ENCODE results near the gene PBLD.

Gene PBLD

GRCh38 chr10:68239596-68240150, 93.1 kb downstream of the PBLD start:
- Histone ChIP-seq H3K9me3 (ENCODE audit: insufficient read depth, low read depth, low read length) (no peaks in the 10 kb centered on the region), H3K36me3 (ENCODE audit: insufficient read depth, low read depth, low read length) (no peaks in the 10 kb centered on the region), H3K27ac (ENCODE audit: low read length) (no peak overlapping the region), H3K4me1 (ENCODE audit: insufficient read depth, low read length) (no peaks in the 10 kb centered on the region), H3K9ac (ENCODE audit: low read depth, low read length) (no peak overlapping the region), H3K27me3 (ENCODE audit: insufficient read depth, low read length) (no peaks in the 10 kb centered on the region), H3K4me3 (ENCODE audit: low read length) (no peak overlapping the region)

- Histone ChIP-seq H3K27me3 (ENCODE audit: insufficient read depth, low read length) (peaks cover under 1% of the 10 kb centered on the region; the same call in 1 of the 2 replicates), H3K4me1 (ENCODE audit: insufficient read depth, low read length) (no peaks in the 10 kb centered on the region), H3K9me3 (ENCODE audit: insufficient read depth, low read depth, low read length) (no peaks in the 10 kb centered on the region), H3K27ac (ENCODE audit: low read length) (no peak overlapping the region), H3K9ac (ENCODE audit: low read depth, low read length) (no peak overlapping the region), H3K36me3 (ENCODE audit: insufficient read depth, low read depth, low read length) (no peaks in the 10 kb centered on the region), H3K4me3 (ENCODE audit: low read length) (no peak overlapping the region)
These were observed 93.7 kb downstream of the PBLD start for GRCh38 chr10:68239069-68239468.

- no peaks in the 10 kb centered on the region for H3K9me3 ChIP-seq (ENCODE audit: insufficient read depth, low read depth, low read length)
- no peaks in the 10 kb centered on the region for H3K36me3 ChIP-seq (ENCODE audit: insufficient read depth, low read depth, low read length)
- H3K27ac ChIP-seq (ENCODE audit: low read length), result no peak overlapping the region
- H3K9ac ChIP-seq (ENCODE audit: low read depth, low read length), result no peak overlapping the region
- no peak overlapping the region for H3K4me3 ChIP-seq (ENCODE audit: low read length)
- H3K4me1 ChIP-seq (ENCODE audit: insufficient read depth, low read length), result no peaks in the 10 kb centered on the region
- peaks cover 8% of the 10 kb centered on the region for H3K27me3 ChIP-seq (ENCODE audit: insufficient read depth, low read length)
These were observed 94.4 kb downstream of the PBLD start for GRCh38 chr10:68238371-68238770.

- H3K9ac ChIP-seq (ENCODE audit: low read depth, low read length), result no peak overlapping the region
- H3K36me3 ChIP-seq (ENCODE audit: insufficient read depth, low read depth, low read length), result no peaks in the 10 kb centered on the region
- H3K9me3 ChIP-seq (ENCODE audit: insufficient read depth, low read depth, low read length), result no peaks in the 10 kb centered on the region
- peaks cover 20% of the 10 kb centered on the region for H3K27me3 ChIP-seq (ENCODE audit: insufficient read depth, low read length)
- H3K4me3 ChIP-seq (ENCODE audit: low read length), result no peak overlapping the region
- no peaks in the 10 kb centered on the region for H3K4me1 ChIP-seq (ENCODE audit: insufficient read depth, low read length)
- H3K27ac ChIP-seq (ENCODE audit: low read length), result no peak overlapping the region
These were observed 95.6 kb downstream of the PBLD start for GRCh38 chr10:68237173-68237572.

- Histone ChIP-seq H3K27me3 (ENCODE audit: insufficient read depth, low read length) (peaks cover 32% of the 10 kb centered on the region), H3K9ac (ENCODE audit: low read depth, low read length) (no peak overlapping the region), H3K4me1 (ENCODE audit: insufficient read depth, low read length) (no peaks in the 10 kb centered on the region), H3K27ac (ENCODE audit: low read length) (no peak overlapping the region), H3K9me3 (ENCODE audit: insufficient read depth, low read depth, low read length) (no peaks in the 10 kb centered on the region), H3K4me3 (ENCODE audit: low read length) (no peak overlapping the region), H3K36me3 (ENCODE audit: insufficient read depth, low read depth, low read length) (no peaks in the 10 kb centered on the region)
These were observed 97.1 kb downstream of the PBLD start for GRCh38 chr10:68235581-68235980.

GRCh38 chr10:68235111-68235510, 97.6 kb downstream of the PBLD start:
- Histone ChIP-seq H3K27ac (ENCODE audit: low read length) (no peak overlapping the region), H3K4me3 (ENCODE audit: low read length) (no peak overlapping the region), H3K9me3 (ENCODE audit: insufficient read depth, low read depth, low read length) (no peaks in the 10 kb centered on the region)

GRCh38 chr10:68233046-68233445, 99.7 kb downstream of the PBLD start:
- H3K4me1 ChIP-seq (ENCODE audit: insufficient read depth, low read length), result no peaks in the 10 kb centered on the region
- H3K36me3 ChIP-seq (ENCODE audit: insufficient read depth, low read depth, low read length), result no peaks in the 10 kb centered on the region
- peaks cover 44% of the 10 kb centered on the region for H3K27me3 ChIP-seq (ENCODE audit: insufficient read depth, low read length)
- no peaks in the 10 kb centered on the region for H3K9me3 ChIP-seq (ENCODE audit: insufficient read depth, low read depth, low read length)
- H3K9ac ChIP-seq (ENCODE audit: low read depth, low read length), result no peak overlapping the region
- no peak overlapping the region for H3K27ac ChIP-seq (ENCODE audit: low read length)
- H3K4me3 ChIP-seq (ENCODE audit: low read length), result no peak overlapping the region

More at GRCh38 chr10:68235111-68235510, 97.6 kb downstream of the PBLD start:
- Histone ChIP-seq H3K36me3 (ENCODE audit: insufficient read depth, low read depth, low read length) (no peaks in the 10 kb centered on the region), H3K27me3 (ENCODE audit: insufficient read depth, low read length) (peaks cover 37% of the 10 kb centered on the region), H3K9ac (ENCODE audit: low read depth, low read length) (no peak overlapping the region), H3K4me1 (ENCODE audit: insufficient read depth, low read length) (no peaks in the 10 kb centered on the region)
